Measurements from ENCODE around the gene ZNRD2.
"Not testable (repeated sequence)": the region's sequence is repeated elsewhere in the genome, so short reads cannot be mapped to it uniquely, and the experiment has no call there.

The ZNRD2 gene

DNA sequence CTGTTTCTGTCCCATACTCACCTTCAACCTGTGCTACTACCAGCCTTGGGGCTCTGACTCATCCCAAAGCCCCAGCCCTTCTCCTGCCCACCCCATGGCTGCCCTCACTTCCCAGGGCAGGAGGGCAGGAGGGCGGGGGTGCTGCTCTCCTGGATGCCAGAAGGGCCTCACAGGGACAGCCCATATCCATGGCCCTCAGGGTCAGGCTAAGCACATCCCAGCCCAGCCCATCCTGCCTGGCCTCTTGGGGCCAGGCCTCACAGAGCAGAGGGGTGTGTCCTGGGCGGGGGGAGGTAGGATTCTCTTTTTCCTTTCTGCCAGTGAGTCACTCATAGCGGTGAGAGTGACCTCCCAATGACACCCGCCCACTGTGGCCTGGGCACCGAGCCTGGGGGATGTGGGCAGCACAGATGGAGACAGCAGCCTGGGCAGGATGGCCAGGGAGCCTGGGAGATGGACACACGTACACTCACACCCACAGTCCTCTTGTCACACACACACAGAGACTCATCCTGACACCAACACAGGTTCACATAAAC lies 14.5 kb upstream of the ZNRD2 start:
- DNase-seq (ENCODE audit: low read depth) = no peak

GRCh38 chr11:65556470-65557279 lies 13.6 kb upstream of the ZNRD2 start:
- DNase-seq (ENCODE audit: low read depth) = no peak

DNA sequence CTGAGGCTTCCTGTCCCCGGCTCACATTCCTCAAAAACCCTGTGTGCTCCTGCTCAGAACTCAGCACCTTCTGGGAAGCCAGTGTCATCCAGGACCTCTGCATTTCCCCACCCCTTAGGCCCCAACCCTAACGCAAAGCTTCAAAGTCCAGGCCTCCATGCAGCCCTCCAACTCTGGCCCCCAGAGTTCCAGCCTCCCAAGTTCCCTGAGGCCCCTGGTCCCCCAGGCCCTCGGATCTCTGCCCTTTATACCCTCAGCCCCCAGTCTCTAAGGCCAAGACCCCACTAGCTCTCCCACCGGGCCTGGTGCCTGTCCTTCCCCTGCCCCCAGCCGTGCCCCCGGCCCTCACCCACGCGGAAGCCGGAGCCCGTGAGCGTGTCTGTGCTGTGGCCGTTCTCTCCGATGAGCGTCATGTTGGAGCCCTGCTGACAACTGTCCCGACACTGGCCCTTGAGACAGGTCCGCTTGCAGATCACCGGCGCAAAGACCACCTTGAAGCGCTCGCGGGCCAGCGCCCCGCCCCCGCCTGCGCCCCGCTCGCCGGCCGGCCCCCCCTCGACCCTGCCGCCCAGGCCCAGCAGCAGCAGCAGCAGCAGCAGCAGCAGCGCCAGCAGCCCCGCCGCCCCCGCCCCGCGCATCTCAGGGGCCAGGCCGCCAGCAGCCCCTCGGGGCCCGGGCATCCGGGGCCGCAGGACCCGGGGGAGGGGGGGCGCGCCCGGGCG lies 12.8 kb upstream of the ZNRD2 start:
- DNase-seq (ENCODE audit: low read depth) = no peak

DNA sequence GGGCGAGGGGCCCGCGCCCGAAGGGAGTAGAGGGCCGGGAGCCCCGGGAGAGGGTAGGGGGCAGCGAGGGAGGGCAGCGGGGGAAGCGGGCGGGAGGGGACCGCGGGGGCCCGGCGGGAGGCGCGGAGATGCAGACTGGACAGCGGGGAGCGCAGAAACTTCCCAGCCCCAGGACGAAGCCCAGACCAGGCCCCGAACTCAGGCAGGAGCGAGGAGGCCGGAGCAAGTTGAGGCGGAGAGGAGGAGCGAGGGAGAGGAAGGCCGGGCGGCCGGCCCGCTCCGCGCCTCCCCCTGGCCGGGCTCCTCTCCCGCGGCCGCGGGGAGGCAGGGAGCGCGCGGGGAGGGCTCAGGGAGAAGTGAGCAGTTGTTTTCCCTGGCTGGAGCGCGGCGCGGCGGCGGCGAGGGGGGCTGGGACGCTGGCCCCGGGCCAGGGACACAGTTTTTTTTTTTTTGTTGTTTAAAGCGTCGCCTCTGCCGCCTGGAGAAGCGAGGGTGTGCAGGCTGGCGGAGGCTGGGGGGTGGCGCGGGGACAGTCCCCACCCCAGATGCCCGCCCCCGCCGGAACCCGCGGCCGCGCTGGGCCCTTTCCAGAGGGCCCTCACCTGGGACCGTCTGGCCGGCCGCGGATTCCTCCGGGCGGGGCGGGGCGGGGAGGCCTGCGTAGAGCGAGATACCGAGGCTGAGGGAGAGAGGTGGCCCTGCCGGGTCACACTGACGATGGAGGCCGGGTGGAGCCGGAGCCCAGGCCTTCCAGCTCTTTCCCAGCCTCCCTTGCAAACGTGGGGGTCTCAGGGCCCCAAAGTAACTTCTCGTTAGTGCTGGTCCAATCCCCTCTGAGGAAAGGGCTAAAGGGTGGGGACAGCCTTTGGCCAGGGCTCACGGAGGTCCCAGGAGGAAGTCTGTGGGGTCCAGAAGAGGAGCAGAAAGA lies 12.0 kb upstream of the ZNRD2 start, which contains the start of gene LTBP3:
LTBP3 (minus strand) TSS at position 358 of the 928 bp plus-strand sequence. CDS start 400 bp downstream, outside the sequence.
- DNase-seq (ENCODE audit: low read depth) = no peak

GRCh38 chr11:65558930-65559509 lies 11.3 kb upstream of the ZNRD2 start:
- no peak for DNase-seq (ENCODE audit: low read depth)

DNA sequence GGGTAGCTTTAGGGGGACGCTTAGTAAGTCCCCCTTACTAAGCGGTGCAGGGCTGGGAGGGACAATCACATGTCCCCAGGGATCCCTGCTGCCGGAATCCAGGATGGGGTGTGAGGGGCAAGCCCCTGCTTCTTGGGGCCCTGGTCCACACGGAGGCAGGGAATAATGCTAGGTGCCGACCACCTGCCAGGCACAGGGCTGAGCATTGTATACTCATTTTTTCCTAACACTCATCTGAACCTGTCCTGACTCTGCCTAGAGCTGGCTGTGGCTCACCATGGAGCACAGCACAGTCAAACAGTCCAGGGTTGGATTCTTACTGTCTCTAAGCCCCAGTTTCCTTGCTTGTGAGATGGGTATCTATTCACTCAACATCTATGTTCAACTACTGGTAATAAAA lies 10.7 kb upstream of the ZNRD2 start:
- DNase-seq (ENCODE audit: low read depth) = no peak

- DNase-seq (ENCODE audit: low read depth) = no peak
Observed at GRCh38 chr11:65559951-65560537, 10.2 kb upstream of the ZNRD2 start.

DNA sequence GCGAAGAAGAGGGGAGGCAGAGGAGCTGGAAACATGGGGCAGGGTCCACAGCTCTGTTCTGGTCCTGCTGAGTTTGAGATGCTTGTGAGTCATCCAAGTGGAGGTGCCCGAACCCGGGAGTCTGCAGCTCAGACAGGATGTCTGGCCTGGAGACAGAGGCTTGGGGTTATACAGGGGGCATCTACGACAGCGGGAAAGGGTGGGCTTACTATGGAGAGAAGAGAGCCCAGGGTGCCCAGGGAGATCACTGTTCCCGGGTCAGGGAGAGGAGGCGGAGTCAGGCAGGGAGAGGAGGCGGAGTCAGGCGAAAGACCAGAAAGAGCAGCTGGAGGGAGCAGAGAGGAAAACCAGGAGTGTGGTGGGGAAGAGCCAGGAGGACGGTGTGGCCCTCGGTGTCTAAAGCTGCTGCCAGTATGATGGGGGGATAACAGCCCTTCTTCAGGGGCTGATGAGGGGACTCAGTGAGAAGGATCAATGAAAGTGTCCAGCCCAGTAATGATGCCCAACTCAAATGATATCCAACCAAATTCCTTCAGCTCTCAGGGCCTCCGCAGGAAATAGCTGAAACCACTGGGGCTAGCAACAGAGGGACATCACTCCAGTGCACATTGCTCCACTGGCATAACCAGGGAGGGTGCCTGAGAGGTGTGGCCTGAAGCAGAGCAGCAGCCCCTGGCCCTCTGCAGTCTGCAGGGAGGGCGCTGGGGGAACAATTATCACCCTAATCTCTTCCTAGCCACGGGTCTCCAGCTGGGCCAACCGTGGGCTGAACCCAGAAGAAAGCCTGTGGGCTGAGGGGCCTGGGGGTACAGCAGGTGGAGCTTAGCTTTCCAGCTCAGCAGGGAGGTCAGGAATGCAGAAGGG lies 9.5 kb upstream of the ZNRD2 start:
- DNase-seq (ENCODE audit: low read depth) = no peak

DNA sequence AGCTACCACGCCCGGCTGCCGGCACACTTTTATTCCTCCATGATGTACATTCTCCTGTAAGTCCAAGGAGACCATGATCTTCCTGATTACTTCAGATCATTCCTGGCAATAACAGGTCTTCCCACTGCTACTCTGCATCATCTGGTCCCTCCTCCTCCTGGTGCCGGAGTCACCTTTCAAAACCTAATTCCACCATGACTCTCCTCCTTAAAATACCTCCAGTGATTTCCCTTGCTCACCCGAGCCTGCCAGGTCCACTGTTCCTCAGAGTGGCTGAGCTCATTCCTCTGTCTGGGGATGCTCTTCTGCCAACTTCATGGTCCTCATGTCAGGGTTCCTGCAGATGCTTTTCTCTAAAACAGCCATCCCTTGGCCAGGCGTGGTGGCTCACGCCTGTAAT lies 8.3 kb upstream of the ZNRD2 start:
- DNase-seq (ENCODE audit: low read depth) = no peak

GRCh38 chr11:65562788-65563187 lies 7.5 kb upstream of the ZNRD2 start:
- DNase-seq (ENCODE audit: low read depth) = no peak

DNA sequence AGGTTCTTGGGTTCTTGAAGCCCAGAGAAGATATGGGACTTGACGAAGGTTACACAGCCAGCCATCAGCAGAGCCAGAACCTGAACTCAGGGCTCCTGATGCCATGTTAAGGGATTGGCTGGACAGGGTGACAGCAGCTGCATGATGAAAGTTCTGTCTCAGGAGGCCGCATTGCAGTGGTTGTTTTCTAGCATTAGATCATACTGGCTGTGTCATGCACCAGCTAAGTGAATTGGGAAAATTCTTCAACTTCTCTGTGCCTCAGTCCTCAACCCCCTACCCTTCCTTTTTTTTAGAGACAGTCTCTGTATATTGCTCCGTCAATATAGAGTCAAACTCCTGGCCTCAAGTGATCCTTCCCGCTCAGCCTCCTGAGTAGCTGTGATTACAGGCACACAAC lies 6.7 kb upstream of the ZNRD2 start:
- DNase-seq (ENCODE audit: low read depth) = no peak

- not testable (repeated sequence) for DNase-seq (ENCODE audit: low read depth)
Observed at GRCh38 chr11:65564879-65565559, 5.3 kb upstream of the ZNRD2 start.

DNA sequence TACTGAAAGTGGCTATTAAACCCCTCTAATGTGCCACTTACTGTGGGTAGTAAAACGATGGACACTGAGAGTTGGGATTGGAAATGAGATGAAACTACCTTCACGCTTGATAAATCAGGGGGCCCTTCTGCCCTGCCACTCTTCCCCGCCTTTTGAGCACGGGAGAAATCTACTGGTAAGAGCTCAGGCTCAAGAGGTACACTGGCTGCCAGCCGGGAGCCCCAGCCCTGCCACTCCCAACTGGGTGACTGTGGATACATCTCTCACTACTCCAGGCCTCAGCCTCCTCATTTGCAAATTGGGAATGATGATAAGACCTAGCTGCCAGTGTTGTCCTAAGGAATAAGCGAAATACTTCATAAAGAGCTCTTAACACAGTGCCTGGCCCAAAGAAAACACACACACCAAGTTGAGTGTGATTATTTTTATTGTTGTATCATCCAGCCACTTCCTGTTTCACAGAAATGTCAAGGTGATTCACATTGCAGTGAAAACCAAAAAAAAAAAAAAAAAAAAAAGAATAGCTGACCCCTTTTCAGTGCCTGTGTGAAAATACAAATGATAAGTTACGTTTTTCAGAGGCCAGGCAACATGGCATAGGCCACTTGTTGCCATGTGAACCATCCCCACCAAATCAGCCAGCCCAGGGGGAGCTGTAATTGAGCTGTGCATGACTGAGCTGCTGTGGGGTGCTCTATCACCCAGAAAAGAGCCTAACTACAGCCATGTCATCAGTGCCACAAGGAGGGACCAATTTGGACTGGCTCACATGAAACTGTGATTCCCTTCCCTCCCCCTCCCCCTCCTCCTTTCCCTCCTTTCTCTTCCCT lies 4.4 kb upstream of the ZNRD2 start:
- no peak for DNase-seq (ENCODE audit: low read depth)

DNA sequence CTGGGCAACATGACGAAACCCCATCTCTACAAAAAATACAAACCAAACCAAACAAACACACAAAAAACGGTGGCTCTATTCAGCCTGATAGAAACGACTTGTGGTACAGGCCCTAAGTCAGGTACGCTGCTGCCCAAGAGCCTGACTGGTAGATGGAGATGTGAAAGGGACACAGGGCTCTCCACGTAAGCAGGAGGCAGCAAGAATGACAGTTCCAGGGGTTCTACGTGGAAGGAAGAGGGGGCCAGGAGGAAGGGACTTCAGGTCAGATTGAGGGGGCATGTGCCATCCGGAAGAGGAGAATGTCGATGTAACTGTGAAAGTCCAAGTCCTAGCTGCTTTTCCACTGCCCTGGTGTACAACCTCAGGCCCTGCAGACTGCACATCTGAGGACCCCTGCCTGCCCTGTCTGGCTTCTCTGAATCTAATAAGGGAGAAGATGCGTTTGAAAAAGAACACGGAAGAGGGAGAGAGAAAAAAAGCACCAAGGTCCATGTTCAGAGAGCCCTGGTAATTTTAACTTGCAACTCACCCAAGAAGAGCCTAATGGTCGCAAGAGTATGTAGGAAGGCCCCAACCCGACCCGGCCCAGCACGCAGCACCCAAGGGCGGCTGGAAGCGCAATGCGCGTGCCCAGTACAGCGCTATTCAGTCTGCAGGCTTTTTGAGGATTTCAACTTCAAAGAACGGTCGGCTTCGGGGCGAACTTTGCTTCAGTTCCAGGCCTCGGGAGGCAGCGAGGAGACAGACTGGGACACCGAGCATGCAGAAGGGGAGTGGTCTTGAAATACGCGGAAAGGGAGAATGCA lies 909 bp upstream of the ZNRD2 start:
- DNase-seq (ENCODE audit: low read depth) = no peak

- no peak for DNase-seq (ENCODE audit: low read depth)
Observed at GRCh38 chr11:65571420-65571819, 1.1 kb downstream of the ZNRD2 start.

DNA sequence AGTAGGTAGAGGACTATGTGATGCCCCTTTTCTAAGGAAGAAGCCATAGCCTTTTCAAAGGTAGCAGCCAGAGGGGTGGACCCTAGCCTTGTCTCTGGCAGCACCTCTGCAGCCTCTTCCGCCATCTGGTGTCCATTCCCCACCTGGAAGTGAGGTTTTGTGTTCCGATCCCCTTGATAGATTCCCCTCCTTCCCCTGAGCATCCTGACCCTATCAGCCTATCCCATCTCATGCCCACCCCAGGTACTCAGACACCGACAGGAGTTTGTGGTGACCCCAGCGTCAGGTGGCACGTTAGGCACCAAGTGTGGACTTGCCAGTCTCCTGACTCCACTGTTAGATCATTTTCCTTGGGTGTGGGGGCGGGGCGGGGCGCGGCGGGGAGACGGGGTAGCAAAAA lies 1.7 kb downstream of the ZNRD2 start:
- no peak for DNase-seq (ENCODE audit: low read depth)

DNA sequence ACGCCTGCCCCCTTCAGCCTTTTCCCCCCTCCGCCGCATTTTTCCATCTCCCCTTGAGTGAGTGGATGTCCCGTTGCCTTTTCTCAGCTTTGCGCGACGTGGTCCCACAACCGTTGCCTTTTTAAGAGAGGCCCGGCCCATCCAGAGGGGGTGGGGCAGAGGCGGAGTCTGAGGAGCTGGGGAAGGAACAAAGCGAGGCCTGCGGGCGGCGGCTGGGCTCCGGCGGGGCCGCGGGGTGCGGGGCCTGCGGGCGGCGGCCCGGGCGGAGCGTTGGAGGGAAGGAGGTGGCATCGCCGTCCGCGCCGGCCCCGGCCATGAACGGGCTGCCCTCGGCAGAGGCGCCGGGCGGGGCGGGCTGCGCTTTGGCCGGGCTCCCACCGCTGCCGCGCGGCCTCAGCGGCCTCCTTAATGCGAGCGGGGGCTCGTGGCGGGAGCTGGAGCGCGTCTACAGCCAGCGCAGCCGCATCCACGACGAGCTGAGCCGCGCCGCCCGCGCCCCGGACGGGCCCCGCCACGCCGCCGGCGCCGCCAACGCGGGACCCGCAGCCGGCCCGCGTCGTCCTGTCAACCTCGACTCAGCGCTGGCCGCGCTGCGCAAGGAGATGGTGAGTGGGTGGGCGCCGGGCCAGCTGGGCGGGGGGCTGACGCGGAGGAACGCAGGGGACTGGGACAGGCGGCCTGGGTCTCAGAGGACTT lies 2.2 kb downstream of the ZNRD2 start, which contains the start of gene FAM89B:
FAM89B (plus strand) TSS at position 183 of the 696 bp plus-strand sequence; CDS start at position 315, 132 bp downstream.
- peak; percentile 63 for DNase-seq (ENCODE audit: low read depth)

Measured in stimulated activated CD8-positive, alpha-beta memory T cell treated with anti-CD3 and anti-CD28 coated beads, Interleukin-15, amount 100 ng/mL, for 24 hours (primary cell).